Measurements from ENCODE around the gene MID1IP1.

MID1IP1 gene

DNA sequence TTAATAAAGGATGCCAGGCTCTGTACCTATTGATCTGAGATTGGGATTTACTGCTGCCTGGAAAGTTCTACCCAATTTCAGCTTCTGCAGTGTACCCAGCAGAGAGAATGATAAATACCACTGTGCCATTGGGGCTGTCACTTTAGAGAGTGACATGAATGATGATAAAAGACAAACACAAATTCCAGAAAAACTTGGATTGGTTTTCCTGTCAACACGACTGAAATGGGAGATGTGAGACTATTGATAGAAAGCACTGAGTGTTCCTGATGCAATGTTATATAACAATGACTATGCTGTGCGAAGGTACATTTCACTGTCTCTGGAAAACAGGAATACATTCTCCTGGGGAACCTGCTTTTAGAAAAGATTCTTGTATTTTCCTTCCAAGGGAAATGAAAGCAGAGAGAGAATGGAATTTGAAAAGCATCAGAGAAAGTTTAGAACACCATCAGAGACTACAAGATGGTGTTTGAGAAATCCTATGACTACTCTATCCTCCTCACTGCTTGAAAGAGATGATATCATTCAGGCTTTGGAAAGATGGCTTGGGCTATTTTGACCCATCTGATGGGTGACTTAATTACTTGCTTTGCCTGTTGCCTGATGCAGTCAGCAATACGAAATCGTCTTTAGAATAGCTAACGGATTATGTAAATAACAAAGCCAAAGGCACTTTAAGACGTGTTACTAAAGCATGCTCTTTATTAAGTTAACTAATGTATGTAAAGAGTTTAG, 49.7 kb downstream of the MID1IP1 start:
- Histone ChIP-seq H3K27me3 (replicated peaks; ENCODE audit: insufficient read depth, low read length) (no peaks in the 10 kb centered on the region), H3K4me2 (ENCODE audit: low read depth, low read length) (no peak overlapping the region), H3K9me3 (replicated peaks; ENCODE audit: insufficient read depth, low read length) (no peaks in the 10 kb centered on the region), H3K27ac (ENCODE audit: low read length) (no peak overlapping the region), H3K79me2 (ENCODE audit: low read length) (no peaks in the 10 kb centered on the region), H3K9me2 (replicated peaks; ENCODE audit: insufficient read depth, low read length) (no peaks in the 10 kb centered on the region), H3F3A (ENCODE audit: insufficient read depth, low read length) (no peaks in the 10 kb centered on the region), H3K9ac (ENCODE audit: low read length) (no peak overlapping the region), H2AFZ (ENCODE audit: low read length) (no peak overlapping the region), H4K20me1 (ENCODE audit: insufficient read depth, low read length) (no peaks in the 10 kb centered on the region), H3K36me3 (replicated peaks; ENCODE audit: insufficient read depth, low read length) (no peaks in the 10 kb centered on the region), H3K4me1 (ENCODE audit: low read length) (no peaks in the 10 kb centered on the region), H3K4me3 (ENCODE audit: low read length) (no peak overlapping the region)
- TF ChIP-seq EZH2phosphoT487 (IDR thresholded peaks at IDR 0.05; ENCODE audit: low read length) (no peak), EZH2 (optimal IDR thresholded peaks at IDR 0.05; ENCODE audit: low read depth, low read length) (no peak)
- TF ChIP-seq, protein P1, sequence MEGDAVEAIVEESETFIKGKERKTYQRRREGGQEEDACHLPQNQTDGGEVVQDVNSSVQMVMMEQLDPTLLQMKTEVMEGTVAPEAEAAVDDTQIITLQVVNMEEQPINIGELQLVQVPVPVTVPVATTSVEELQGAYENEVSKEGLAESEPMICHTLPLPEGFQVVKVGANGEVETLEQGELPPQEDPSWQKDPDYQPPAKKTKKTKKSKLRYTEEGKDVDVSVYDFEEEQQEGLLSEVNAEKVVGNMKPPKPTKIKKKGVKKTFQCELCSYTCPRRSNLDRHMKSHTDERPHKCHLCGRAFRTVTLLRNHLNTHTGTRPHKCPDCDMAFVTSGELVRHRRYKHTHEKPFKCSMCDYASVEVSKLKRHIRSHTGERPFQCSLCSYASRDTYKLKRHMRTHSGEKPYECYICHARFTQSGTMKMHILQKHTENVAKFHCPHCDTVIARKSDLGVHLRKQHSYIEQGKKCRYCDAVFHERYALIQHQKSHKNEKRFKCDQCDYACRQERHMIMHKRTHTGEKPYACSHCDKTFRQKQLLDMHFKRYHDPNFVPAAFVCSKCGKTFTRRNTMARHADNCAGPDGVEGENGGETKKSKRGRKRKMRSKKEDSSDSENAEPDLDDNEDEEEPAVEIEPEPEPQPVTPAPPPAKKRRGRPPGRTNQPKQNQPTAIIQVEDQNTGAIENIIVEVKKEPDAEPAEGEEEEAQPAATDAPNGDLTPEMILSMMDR (IDR thresholded peaks at IDR 0.05; ENCODE audit: low read length): no peak
- DNase-seq: no peak

DNA sequence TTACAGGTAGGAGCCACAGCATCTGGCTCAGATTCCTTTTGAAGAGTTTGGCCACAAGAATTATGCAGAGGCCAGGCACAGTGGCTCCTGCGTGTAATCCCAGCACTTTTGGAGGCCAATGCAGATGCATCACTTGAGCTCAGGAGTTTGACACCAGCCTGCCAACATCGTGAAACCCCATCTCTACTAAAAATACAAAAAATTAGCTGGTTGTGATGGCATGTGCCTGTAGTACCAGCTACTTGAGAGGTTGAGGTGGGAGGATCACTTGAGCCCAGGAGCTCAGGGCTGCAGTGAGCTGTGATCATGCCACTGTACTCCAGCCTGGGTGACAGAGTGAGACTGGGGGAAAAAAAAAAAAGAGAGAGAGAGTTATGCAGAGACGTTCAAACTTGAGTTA, 53.0 kb downstream of the MID1IP1 start:
- Histone ChIP-seq H3K9ac (ENCODE audit: low read length) (no peak overlapping the region), H3K79me2 (ENCODE audit: low read length) (no peaks in the 10 kb centered on the region), H4K20me1 (ENCODE audit: insufficient read depth, low read length) (no peaks in the 10 kb centered on the region), H3K27ac (ENCODE audit: low read length) (no peak overlapping the region), H2AFZ (ENCODE audit: low read length) (no peak overlapping the region), H3K9me3 (replicated peaks; ENCODE audit: insufficient read depth, low read length) (no peaks in the 10 kb centered on the region), H3K36me3 (replicated peaks; ENCODE audit: insufficient read depth, low read length) (no peaks in the 10 kb centered on the region), H3K4me3 (ENCODE audit: low read length) (no peak overlapping the region), H3K4me2 (ENCODE audit: low read depth, low read length) (no peak overlapping the region), H3K9me2 (replicated peaks; ENCODE audit: insufficient read depth, low read length) (no peaks in the 10 kb centered on the region), H3K27me3 (replicated peaks; ENCODE audit: insufficient read depth, low read length) (no peaks in the 10 kb centered on the region), H3F3A (ENCODE audit: insufficient read depth, low read length) (no peaks in the 10 kb centered on the region), H3K4me1 (ENCODE audit: low read length) (no peaks in the 10 kb centered on the region)
- TF ChIP-seq EZH2phosphoT487 (IDR thresholded peaks at IDR 0.05; ENCODE audit: low read length) (no peak), EZH2 (optimal IDR thresholded peaks at IDR 0.05; ENCODE audit: low read depth, low read length) (no peak)
- TF ChIP-seq, protein P1 (IDR thresholded peaks at IDR 0.05; ENCODE audit: low read length): no peak
- no peak for DNase-seq

All from MM.1S (cell line).